D721Med (cell line): ENCODE data around the gene GPX2.
"Not testable (repeated sequence)": the region's sequence is repeated elsewhere in the genome, so short reads cannot be mapped to it uniquely, and the experiment has no call there.

Source experiments
- DNase-seq: peaks from one replicate; pipeline ENCODE4 v3.0.0; 2011; ENCODE audit warnings: low spot score; ENCODE audit not compliant: insufficient read length
- FAIRE-seq: peaks from 2 replicates; lab custom pipeline; 2011; peaks lifted over from hg19 to GRCh38; lab: Jason Lieb, UNC
- CTCF ChIP-seq: IDR thresholded peaks from 2 replicates; pipeline ENCODE4 v1.5.1; 2012; ENCODE audit warnings: mild to moderate bottlenecking, control low read depth; ENCODE audit not compliant: insufficient read depth; ENCODE audit errors: missing control alignments

Gene GPX2

GRCh38 chr14:64915029-64915424, 27.5 kb downstream of the GPX2 start:
- TF ChIP-seq CTCF: no peak
- FAIRE-seq (no peak), DNase-seq (no peak)

- peak; percentile 48 for FAIRE-seq
These were observed 28.1 kb downstream of the GPX2 start, which contains the start of gene CHURC1 for GRCh38 chr14:64914237-64915028. CHURC1 (plus strand) TSS chr14:64914455; CDS start chr14:64914496, 41 bp downstream.

GRCh38 chr14:64913477-64913876, 29.1 kb downstream of the GPX2 start:
- FAIRE-seq, DNase-seq: not testable (repeated sequence)

More at GRCh38 chr14:64914237-64915028, 28.1 kb downstream of the GPX2 start, which contains the start of gene CHURC1:
- DNase-seq: peak; percentile 64
- TF ChIP-seq CTCF: no peak

GRCh38 chr14:64912261-64912660, 30.3 kb downstream of the GPX2 start:
- no peak for FAIRE-seq
- DNase-seq: no peak
- no peak for TF ChIP-seq CTCF

GRCh38 chr14:64910847-64911495, 31.6 kb downstream of the GPX2 start:
- DNase-seq (no peak), FAIRE-seq (no peak)
- TF ChIP-seq CTCF: peak; percentile 60

- TF ChIP-seq CTCF: no peak
- no peak for DNase-seq
- FAIRE-seq: no peak
These were observed 36.5 kb downstream of the GPX2 start for GRCh38 chr14:64906022-64906421.

- FAIRE-seq (no peak), DNase-seq (no peak)
- no peak for TF ChIP-seq CTCF
These were observed 42.6 kb downstream of the GPX2 start for GRCh38 chr14:64899958-64900357.
